Stimulated activated CD4-positive, alpha-beta T cell treated with anti-CD3 and anti-CD28 coated beads, Interleukin-1b, Interleukin-23, amount 100 ng/mL, for 1 hour (primary cell): Measurements from ENCODE around the gene TMEM63C.

ENCODE experiments used
- DNase-seq, 2 donors: peaks; one replicate each; pipeline ENCODE4 v3.0.0-alpha.2; 2020; ENCODE audit warnings: low read depth in 2 of 2

Gene TMEM63C

DNA sequence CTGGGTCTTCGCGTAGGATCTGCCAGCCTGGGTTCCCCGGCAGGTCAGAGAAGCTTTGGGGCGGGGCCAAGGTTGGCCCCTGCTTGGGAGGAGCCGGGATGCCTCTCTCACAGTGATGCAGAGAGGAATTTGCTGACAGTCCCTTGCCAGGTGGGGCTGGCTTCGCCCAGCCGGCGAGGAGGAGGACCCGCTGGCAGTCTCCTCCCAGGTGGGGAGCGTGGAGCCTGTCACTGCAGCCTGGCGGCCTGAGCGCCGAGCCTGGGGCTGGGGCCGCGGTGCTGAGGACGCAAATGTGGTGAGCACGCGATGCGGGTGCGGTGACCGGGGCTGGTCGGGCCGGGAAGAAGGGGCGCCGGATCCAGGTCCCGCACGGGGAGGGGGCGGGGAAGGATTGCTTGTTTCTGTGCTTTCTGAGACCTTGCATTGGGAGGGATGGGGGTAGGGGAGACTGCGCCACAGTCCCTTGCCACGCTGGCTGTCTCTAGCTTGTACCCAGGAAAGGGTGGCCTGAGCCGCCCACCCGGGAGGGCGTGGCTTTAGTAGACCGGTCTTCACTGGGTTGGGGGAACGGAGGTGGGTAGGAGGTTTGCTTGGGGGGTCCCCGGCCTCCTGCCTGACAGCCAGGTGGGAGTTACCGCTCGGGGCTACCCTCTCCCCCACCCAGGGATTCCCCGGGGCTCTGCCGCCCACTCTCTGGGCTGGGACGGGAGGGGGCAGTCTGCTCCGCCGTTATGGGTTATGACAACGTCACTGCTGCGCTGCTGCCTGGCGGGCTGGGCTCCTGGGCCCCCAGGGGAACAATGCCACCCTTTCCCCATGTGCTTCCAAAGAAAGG lies at the start of gene TMEM63C:
TSS of gene TMEM63C (plus strand) at position 196 of the 835 bp plus-strand sequence. CDS start 37,016 bp downstream, outside the sequence.
- DNase-seq, result peak in 1 of 2 donors; percentile 33

DNA sequence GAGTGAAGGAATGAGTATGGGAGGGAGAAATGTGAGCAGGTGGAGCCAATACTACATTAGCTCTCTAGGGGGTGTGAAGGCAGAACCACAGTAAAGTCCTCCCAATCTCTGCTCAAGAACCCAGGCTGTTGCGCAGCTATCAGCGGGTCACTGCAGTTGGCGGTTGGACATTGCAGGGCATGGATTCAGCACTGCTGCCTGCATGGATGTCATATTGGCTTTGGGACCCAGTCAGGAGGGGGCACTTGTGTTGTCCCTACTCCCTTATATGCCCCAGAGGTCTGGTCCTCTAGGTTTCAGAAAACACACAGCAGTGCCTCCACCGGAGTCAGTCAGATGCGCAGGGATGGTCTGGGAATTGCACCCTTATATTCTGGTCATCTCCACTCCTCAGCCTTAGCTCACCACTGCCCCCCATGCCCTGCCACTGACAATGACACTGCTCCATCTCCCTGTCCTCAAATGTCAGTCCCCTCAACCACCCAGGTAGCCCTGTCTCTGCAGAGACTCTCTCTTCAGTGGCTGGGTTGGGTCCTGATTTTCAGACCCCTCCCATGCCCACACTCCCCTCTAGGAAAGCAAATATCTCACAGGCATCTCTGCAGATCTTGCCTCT lies 49.6 kb upstream of the TMEM63C start:
- no peak for DNase-seq

DNA sequence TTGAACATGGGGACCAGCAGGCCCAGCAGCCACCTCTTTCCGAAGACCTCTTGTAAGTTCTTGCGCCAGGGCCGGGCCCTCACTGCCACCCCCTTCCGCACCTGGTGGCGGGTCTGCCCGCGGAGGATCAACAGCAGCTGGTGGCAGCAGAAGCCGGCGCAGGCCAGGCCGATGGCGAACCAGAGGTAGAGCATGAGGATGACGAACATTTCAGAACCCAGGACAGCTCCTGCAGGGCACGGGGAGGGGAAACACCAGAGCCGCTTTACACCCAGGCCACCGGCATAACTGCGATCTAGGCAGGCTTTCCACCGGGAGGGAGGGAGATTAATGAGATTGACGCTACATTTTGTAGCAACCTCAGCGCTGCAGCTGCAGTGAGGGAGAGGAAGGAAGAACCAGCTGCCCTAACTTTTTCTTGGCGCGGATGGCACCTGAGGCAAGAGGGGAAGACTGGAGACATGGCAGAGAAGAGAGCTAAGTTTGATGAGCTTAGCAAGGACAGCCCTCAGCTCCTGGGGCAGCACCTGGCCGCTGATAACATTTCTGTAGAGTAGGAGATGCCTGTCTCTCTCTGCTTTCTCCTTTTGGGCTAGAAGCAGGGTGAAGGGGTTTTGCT lies 47.8 kb upstream of the TMEM63C start:
- peak in 1 of 2 donors; percentile 27 for DNase-seq

DNA sequence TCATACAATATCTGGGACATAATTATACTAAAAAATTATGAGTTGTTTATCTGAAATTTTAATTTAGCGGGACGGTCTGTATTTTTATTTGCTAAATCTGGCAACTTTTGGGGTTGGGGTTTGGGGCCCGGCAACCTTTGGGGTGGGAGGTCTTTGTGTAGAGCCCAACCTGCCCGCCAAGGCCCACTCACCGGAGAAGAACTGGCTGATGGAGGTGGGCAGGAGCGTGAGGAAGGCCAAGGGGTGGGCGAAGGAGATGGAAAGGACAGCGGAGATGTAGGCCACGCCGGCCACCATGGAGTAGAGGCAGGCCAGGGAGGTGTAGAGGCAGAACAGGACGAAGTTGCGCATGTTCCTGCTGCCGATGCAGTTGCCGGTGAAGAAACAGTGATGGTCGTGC lies 42.6 kb upstream of the TMEM63C start:
- no peak for DNase-seq

DNA sequence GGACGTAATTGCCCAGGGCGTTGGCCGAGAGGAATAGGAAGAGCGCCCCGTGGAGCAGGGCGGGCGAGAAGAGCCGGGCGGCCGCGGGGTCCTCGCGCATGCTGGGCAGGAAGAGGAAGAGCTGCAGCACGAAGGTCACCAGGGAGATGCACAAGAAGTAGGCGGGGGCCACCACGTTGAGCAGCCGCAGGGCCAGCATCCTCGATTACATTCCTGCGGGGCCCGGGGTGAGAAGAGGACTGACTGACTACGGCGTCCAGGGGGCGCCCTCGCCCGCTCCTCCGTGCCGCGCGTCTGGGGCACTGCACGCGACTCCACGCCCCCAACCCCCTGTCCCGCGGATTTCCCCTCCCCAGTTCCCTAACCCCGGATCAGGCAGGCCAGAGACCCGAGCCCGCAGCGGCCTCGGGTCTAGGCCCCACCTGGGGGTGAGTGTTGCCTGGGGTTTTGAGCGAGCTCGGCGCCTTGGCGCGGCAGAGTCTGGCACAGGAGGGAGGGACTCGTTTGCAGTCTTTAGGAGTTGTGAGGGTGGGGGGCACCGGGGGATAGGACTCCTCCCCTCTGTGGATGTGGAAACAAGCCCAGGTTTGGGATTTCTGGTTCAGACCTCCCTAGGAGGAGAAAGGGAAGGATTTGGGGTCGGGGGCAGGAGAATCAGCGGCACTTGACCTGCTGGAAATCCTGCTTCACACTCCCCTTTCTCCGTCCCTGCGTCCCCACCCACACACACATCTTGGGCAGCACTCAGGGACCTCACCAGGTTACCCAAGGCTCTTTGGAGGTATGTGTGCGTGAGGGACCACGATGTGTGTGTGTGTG lies 41.8 kb upstream of the TMEM63C start:
- DNase-seq, result peak in 1 of 2 donors; percentile 38

GRCh38 chr14:77140359-77141213 lies 41.0 kb upstream of the TMEM63C start:
- DNase-seq, result no peak

- no peak for DNase-seq
Observed at GRCh38 chr14:77141214-77142004, 40.2 kb upstream of the TMEM63C start, which contains the start of gene ZDHHC22. Gene ZDHHC22, minus strand, starts transcription at chr14:77141791. Its CDS starts 2,053 bp downstream, at chr14:77139738.

GRCh38 chr14:77142005-77142800 lies 39.4 kb upstream of the TMEM63C start:
- no peak for DNase-seq

DNA sequence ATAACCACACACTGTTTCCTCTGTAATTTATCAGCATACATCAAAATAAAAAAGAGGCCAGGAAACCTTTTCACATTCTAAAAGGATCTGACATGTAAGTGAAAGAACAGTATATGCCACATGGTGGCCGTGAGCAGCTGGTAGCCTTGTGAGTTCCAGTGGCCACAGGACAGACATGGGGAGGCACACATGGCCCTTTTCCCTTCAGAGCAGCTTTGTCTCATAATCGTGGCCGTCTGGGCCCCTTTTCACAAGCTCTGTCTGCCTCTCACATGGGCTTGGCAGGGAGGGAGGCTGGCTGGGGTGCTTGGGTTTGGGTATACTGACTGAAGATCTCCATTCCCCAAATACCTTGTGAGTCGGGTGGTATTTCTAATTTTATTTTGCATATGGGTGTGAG lies 38.5 kb upstream of the TMEM63C start:
- DNase-seq, result no peak

DNA sequence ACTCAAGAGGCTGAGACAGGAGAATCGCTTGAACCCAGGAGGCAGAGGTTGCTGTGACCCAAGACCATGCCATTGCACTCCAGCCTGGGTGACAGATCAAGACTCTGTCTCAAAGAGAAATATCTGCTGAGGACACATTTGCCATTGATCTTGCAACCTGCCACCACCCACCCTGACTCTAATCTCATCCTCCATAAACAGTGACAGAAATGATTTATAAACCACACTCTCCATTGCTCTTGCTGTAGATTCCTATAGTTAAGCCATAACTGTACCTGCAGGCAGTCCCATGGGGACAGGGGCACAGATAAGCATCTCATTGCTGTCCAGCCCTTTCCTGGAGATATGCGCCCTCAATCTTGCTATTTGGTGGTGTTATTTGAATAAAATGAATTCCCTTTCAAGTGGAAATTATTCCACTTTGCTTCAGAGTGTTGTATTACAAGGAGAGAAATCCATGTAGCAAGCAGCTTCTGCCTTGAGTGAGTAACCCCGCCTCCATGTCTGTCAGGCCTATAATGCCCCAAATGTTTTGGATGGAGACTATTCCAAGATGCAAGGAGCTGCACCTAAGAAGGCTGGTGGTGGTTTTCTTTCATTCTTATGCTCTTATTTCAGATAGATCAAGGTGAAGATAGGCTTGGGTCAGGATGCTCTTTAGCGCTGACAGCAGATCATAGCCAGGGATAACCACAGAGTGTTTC lies 37.0 kb upstream of the TMEM63C start:
- DNase-seq, result no peak

DNA sequence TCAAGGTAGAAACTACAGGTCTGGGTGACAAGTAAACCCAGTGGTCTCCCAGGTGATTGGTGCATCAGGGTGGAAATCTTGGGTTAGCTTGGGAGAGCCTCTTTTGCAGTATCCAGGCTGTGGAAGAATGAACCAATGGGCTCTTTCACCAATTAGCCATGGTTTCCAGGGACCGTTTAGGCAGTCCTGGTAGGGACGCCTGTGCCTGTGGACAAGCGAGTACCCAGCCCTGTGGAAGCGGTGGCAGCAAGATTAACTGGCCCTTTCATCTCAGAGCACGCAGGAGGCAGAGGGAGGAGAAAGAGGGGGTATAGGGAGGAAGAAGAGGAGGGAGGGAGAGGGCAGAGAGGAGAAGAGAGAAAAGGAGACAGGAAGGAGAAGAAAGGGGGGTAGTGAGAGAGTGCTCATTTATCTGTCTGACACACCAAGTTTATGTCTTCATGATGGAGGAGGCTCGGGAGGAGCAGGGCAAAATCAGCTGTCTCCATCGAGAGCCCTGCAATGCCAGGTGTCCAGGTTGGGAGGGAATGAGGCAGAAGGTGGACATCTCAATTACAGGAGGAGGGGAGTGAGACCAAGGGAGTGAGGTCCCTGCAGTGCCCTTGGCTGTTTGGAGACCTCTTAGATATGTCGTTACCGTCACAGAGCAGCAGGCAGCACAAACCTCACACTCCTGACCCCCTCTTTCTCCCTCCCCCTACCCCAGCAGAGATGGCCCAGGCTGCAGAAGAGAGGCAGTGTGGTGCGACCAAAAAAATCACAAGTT lies 35.4 kb upstream of the TMEM63C start:
- DNase-seq, result no peak

GRCh38 chr14:77148510-77149231 lies 32.9 kb upstream of the TMEM63C start:
- no peak for DNase-seq

GRCh38 chr14:77151245-77151644 lies 30.4 kb upstream of the TMEM63C start:
- no peak for DNase-seq

GRCh38 chr14:77151918-77152588 lies 29.5 kb upstream of the TMEM63C start:
- DNase-seq, result no peak

GRCh38 chr14:77153802-77154201 lies 27.8 kb upstream of the TMEM63C start:
- DNase-seq, result no peak

DNA sequence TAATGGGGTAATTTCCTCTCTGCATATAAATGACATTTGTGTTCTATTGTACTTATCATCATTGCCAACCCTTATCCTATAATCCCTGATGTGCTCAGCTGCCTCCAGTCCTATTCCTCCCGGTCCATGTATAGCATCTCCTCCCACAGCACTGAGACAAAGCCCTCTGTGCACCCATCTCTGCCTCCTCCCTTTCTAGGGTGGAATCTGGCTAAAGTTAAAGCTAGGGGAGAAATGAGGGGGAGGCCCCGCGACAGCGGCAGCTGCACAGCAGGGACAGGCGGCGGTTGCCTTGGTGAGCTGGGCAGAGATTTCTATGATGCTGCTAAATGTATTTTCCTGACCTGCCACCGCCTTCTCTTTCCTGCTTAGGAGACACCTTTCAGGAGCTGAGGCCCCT lies 27.2 kb upstream of the TMEM63C start:
- no peak for DNase-seq

GRCh38 chr14:77155083-77155482 lies 26.5 kb upstream of the TMEM63C start:
- no peak for DNase-seq
